Calu3 (cell line): Measurements from ENCODE around the gene DGKD. TPM values are rescaled to one million over a fixed set of nuclear protein-coding genes. Genes with fewer than 3 reads are reported as not detected.

Experiments used
- BruUV-seq: library from RNA; stranded (reverse); fragments of 400-500 nt; replicated peaks from 2 replicates; lab custom pipeline; 2021; lab: Mats Ljungman, UMichigan
- CTCF ChIA-PET: fragments of 300-600 bp; sonication (Branson Sonifier 250); formaldehyde crosslinking; loops from one replicate; lab custom pipeline; 2022; ENCODE audit warnings: antibody characterized with exemption; lab: Charles Lee
- DNase-seq: peaks from one replicate; pipeline ENCODE4 v3.0.0; 2022
- H3K27ac Mint-ChIP-seq: one replicate; pipeline ENCODE4 v1.8.0; 2022; ENCODE audit warnings: mixed read lengths; ENCODE audit not compliant: unreplicated experiment
- H3K27me3 Mint-ChIP-seq: one replicate; pipeline ENCODE4 v1.8.0; 2022; ENCODE audit warnings: mixed read lengths; ENCODE audit not compliant: unreplicated experiment
- H3K36me3 Mint-ChIP-seq: one replicate; pipeline ENCODE4 v1.8.0; 2022; ENCODE audit warnings: mild to moderate bottlenecking, moderate library complexity, mixed read lengths; ENCODE audit not compliant: insufficient read depth, unreplicated experiment
- H3K4me1 Mint-ChIP-seq: one replicate; pipeline ENCODE4 v1.8.0; 2022; ENCODE audit warnings: mild to moderate bottlenecking, low read depth, mixed read lengths; ENCODE audit not compliant: unreplicated experiment
- H3K4me3 Mint-ChIP-seq: one replicate; pipeline ENCODE4 v1.8.0; 2022; ENCODE audit warnings: mild to moderate bottlenecking, low read depth, moderate library complexity, mixed read lengths; ENCODE audit not compliant: unreplicated experiment
- H3K9me3 Mint-ChIP-seq: one replicate; pipeline ENCODE4 v1.8.0; 2022; ENCODE audit warnings: low read depth, mixed read lengths; ENCODE audit not compliant: unreplicated experiment
- CTCF ChIP-seq: fragments of 200-600 bp; IDR thresholded peaks from one replicate; pipeline ENCODE4 v1.8.0; 2022; ENCODE audit warnings: antibody characterized with exemption; ENCODE audit not compliant: unreplicated experiment
- intact Hi-C: fragments of 100-400 bp; cut with micrococcal nuclease; formaldehyde crosslinking; loops from one replicate; pipeline ENCODE4 v1.10.0; 2022; ENCODE audit not compliant: unreplicated experiment
- total RNA-seq: library from RNA; stranded (reverse); gene quantifications from 2 replicates; pipeline ENCODE4 v1.2.3, GENCODE V29; 2022

DGKD gene
- total RNA-seq, 1 experiment from 2014 or later = 26.5 TPM

GRCh38 chr2:233485726-233486125 lies 131.4 kb downstream of the DGKD start:
- H3K27ac Mint-ChIP-seq = peak overlapping the region; percentile 91
- no peak for TF ChIP-seq CTCF
- peaks cover 46% of the 10 kb centered on the region for H3K4me1 Mint-ChIP-seq
- no peaks in the 10 kb centered on the region for H3K27me3 Mint-ChIP-seq
- no peaks in the 10 kb centered on the region for H3K9me3 Mint-ChIP-seq
- H3K36me3 Mint-ChIP-seq = peaks cover 45% of the 10 kb centered on the region
- CTCF ChIA-PET = no interaction called here
- no TSS peak for BruUV-seq
- DNase-seq = no peak
- intact Hi-C loops = loop anchor here (2.0 to 5.0 kb wide), 2 partner anchors 151 to 207 kb away; partner anchors contain the start of genes UGT1A10 and UGT1A6
- peak overlapping the region; percentile 39 for H3K4me3 Mint-ChIP-seq

GRCh38 chr2:233486357-233486756 lies 132.1 kb downstream of the DGKD start:
- H3K4me3 Mint-ChIP-seq = peak overlapping the region; percentile 39
- intact Hi-C loops = loop anchor here (2.0 to 5.0 kb wide), 2 partner anchors 150 to 206 kb away; partner anchors contain the start of genes UGT1A10 and UGT1A6
- CTCF ChIA-PET = no interaction called here
- TF ChIP-seq CTCF = no peak
- BruUV-seq = no TSS peak
- H3K9me3 Mint-ChIP-seq = no peaks in the 10 kb centered on the region
- no peak for DNase-seq
- peaks cover 45% of the 10 kb centered on the region for H3K36me3 Mint-ChIP-seq
- peak overlapping the region; percentile 91 for H3K27ac Mint-ChIP-seq
- no peaks in the 10 kb centered on the region for H3K27me3 Mint-ChIP-seq
- peaks cover 46% of the 10 kb centered on the region for H3K4me1 Mint-ChIP-seq

GRCh38 chr2:233486778-233487552 lies 132.7 kb downstream of the DGKD start:
- Mint-ChIP-seq H3K27me3 (no peaks in the 10 kb centered on the region), H3K27ac (peak overlapping the region; percentile 91)
- CTCF ChIA-PET = no interaction called here

More at GRCh38 chr2:233486778-233487552, 132.7 kb downstream of the DGKD start:
- no TSS peak for BruUV-seq
- peak; percentile 26 for DNase-seq
- H3K9me3 Mint-ChIP-seq = no peaks in the 10 kb centered on the region
- peak overlapping the region; percentile 39 for H3K4me3 Mint-ChIP-seq
- intact Hi-C loops = loop anchor here (2.0 to 5.0 kb wide), 2 partner anchors 150 to 205 kb away; partner anchors contain the start of genes UGT1A10 and UGT1A6
- H3K4me1 Mint-ChIP-seq = peaks cover 46% of the 10 kb centered on the region
- H3K36me3 Mint-ChIP-seq = peaks cover 45% of the 10 kb centered on the region
- TF ChIP-seq CTCF = no peak
